WERI-Rb-1 (cell line): ENCODE measurements around the gene RYR2.

Source experiments
- DNase-seq: peaks from one replicate; pipeline ENCODE4 v3.0.0-alpha.2; 2020
- H3K27ac ChIP-seq: fragments of 250-450 bp; sonication (Bioruptor Pico); 2 replicates; pipeline ENCODE4 v1.5.1; 2020; ENCODE audit warnings: mild to moderate bottlenecking, moderate library complexity
- H3K27me3 ChIP-seq: fragments of 250-450 bp; sonication (Bioruptor Pico); 2 replicates; pipeline ENCODE4 v1.5.1; 2021; ENCODE audit warnings: mild to moderate bottlenecking, low read depth, moderate library complexity; ENCODE audit not compliant: insufficient read depth, severe bottlenecking
- H3K36me3 ChIP-seq: fragments of 250-450 bp; sonication (Bioruptor Pico); 2 replicates; pipeline ENCODE4 v1.5.1; 2020; ENCODE audit warnings: mild to moderate bottlenecking, moderate library complexity
- H3K4me3 ChIP-seq: 2 replicates; pipeline ENCODE4 v1.5.1; 2011; ENCODE audit warnings: low read depth, mild to moderate bottlenecking, control low read depth, low read length
- H3K9me3 ChIP-seq: fragments of 250-450 bp; sonication (Bioruptor Pico); 2 replicates; pipeline ENCODE4 v1.5.1; 2021; ENCODE audit warnings: mild to moderate bottlenecking, moderate library complexity; ENCODE audit not compliant: severe bottlenecking
- TF ChIP-seq, protein P1 (sequence below): IDR thresholded peaks from 2 replicates; pipeline ENCODE4 v1.5.1; 2011; ENCODE audit warnings: low read depth, mild to moderate bottlenecking, control low read depth, inconsistent platforms, low read length

Gene RYR2

GRCh38 chr1:237539055-237539454, 497.1 kb downstream of the RYR2 start:
- H3K27ac ChIP-seq: no peak overlapping the region
- H3K27me3 ChIP-seq: no peaks in the 10 kb centered on the region
- H3K4me3 ChIP-seq: no peak overlapping the region
- no peak for DNase-seq
- TF ChIP-seq, protein P1, sequence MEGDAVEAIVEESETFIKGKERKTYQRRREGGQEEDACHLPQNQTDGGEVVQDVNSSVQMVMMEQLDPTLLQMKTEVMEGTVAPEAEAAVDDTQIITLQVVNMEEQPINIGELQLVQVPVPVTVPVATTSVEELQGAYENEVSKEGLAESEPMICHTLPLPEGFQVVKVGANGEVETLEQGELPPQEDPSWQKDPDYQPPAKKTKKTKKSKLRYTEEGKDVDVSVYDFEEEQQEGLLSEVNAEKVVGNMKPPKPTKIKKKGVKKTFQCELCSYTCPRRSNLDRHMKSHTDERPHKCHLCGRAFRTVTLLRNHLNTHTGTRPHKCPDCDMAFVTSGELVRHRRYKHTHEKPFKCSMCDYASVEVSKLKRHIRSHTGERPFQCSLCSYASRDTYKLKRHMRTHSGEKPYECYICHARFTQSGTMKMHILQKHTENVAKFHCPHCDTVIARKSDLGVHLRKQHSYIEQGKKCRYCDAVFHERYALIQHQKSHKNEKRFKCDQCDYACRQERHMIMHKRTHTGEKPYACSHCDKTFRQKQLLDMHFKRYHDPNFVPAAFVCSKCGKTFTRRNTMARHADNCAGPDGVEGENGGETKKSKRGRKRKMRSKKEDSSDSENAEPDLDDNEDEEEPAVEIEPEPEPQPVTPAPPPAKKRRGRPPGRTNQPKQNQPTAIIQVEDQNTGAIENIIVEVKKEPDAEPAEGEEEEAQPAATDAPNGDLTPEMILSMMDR: no peak
- H3K9me3 ChIP-seq: no peaks in the 10 kb centered on the region
- no peaks in the 10 kb centered on the region for H3K36me3 ChIP-seq

DNA sequence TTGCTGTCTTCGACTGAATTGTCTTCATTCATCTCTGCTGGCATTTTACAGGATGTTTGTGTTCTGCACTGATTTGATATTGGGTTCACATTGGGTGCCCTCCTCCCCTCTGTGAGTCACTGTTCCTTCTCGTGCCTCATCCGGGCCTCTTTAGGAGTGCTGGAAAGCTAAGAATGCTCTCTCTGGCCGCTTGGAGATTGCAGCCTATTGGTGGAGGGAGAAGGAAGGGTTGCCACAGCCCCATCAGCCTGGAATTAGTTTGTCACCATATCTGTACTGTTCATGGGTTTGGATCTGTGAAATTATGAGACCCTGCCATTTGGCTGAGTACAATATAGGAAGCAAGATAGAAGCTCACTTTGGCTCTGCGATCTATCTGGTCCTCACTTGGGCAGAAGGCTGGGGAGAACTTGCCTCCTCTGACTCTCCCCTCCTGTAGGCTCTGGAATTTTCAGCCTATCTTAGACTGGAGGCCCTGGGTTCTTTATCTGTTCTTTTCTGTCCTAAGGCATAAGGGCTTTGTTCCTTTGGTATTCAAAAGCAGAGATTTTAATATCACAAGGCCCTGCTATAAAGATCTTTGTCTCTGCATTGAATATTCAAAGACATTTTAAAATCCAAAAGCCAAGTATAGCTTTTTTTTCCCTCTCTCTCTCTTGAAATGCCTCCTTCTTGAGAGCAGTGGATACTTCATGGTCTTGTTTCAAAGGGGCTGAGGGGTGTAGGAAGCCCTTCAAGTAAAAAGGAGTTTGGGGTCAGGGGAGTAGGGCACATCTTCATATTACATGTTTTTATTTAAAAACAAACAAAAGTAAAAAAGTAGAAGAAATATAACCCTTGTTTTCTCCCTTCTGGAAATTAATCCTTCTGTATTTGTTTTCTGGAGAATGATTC, 500.8 kb downstream of the RYR2 start:
- no peak overlapping the region for H3K4me3 ChIP-seq
- TF ChIP-seq, protein P1: no peak
- no peak for DNase-seq
- no peak overlapping the region for H3K27ac ChIP-seq
- no peaks in the 10 kb centered on the region for H3K36me3 ChIP-seq
- no peaks in the 10 kb centered on the region for H3K27me3 ChIP-seq
- no peaks in the 10 kb centered on the region for H3K9me3 ChIP-seq

DNA sequence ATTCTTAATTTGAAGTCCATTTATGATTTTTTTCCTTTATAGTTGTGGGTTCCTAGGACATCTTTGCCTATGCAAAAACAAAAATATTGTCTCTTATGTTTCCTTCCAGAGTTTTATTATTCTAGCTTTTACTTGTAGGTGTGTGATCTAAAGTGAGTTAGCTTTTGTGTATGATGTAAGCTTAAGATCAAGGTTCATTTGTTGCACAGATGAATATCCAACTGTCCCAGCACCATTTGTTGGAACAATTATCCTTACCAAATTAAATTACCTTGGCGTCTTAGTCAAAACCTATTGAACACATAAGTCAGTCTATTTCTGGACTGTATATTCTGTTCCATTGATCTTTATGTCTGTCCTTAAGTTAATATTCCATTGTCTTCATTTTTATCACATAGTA, 511.1 kb downstream of the RYR2 start:
- no peak overlapping the region for H3K27ac ChIP-seq
- TF ChIP-seq, protein P1: no peak
- no peaks in the 10 kb centered on the region for H3K36me3 ChIP-seq
- no peak for DNase-seq
- H3K27me3 ChIP-seq: no peaks in the 10 kb centered on the region
- H3K4me3 ChIP-seq: no peak overlapping the region
- H3K9me3 ChIP-seq: no peaks in the 10 kb centered on the region

GRCh38 chr1:237556911-237557310, 514.9 kb downstream of the RYR2 start:
- H3K27me3 ChIP-seq: no peaks in the 10 kb centered on the region
- H3K36me3 ChIP-seq: no peaks in the 10 kb centered on the region
- H3K4me3 ChIP-seq: no peak overlapping the region
- no peaks in the 10 kb centered on the region for H3K9me3 ChIP-seq
- H3K27ac ChIP-seq: no peak overlapping the region
- DNase-seq: no peak
- TF ChIP-seq, protein P1: no peak

DNA sequence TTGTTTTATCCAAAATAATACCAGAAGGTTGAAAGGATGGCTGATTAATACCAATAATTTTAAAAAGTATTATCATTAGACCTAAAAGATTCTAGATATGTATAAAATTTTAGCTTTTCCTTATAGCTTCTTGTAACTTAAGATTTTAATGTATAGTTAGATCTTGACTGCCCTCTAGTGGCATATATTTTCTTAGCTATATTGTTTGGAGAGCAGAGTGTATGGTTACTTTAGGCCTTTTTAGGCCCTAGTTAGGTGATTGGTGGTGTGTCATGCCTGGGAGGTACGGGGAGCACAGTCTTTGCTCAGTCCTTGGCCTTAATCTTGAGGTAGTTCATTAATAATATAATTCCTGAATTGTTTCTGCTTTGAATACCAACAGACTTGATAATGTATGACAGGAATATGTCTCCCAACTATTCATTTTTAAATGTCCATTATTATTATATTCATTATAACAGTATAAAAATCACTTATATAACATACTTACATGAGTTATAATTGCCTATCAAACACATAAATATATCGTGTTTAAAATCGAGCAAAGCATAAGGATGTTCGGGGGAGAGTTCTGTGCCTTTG, 520.3 kb downstream of the RYR2 start:
- H3K9me3 ChIP-seq: no peaks in the 10 kb centered on the region
- no peak for DNase-seq
- H3K4me3 ChIP-seq: no peak overlapping the region
- TF ChIP-seq, protein P1: 0 out of 2 replicates have a peak, but pooled peaks have one; percentile 12
- no peaks in the 10 kb centered on the region for H3K27me3 ChIP-seq
- H3K36me3 ChIP-seq: no peaks in the 10 kb centered on the region
- no peak overlapping the region for H3K27ac ChIP-seq
